Measurements from ENCODE around the gene ATG9A.

ATG9A gene

DNA sequence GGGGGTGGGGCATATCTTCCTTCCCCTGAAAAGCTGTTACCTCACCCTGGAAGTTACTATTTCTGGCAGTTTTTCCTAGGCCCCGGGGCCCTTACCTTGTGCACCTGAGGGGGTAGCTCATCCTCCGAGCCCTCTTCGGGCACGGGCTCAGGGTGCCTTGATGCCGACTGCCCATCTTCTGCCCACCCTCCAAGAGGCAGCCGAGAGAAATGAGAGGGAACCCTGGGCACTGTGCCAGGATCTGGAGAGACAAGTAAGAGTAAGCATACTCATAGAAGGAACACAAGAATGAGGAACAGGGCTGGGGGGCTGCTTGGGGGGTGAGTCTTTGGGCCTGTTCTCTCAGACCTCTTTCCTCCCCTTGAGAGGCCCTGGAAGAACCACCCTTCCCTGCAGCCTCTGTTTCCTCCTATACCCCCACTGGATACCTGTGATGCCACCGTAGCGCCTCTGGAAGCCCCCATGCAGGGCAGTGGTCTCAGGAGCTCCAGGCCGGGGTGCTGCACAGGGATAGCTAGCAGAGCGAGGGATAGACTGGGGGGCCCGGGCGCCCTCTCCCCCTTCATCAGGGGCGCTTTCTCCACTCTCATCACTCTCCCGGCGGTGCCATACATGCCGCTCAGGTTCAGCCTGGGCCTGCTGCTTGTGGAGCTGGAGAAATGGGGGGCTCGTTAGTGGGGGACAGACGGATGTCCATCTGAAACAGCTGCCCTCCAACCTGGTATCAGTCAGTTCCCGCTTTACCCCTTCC is 8.6 kb downstream of the ATG9A start:
- DNase-seq (ENCODE audit: low read depth) = no peak

DNA sequence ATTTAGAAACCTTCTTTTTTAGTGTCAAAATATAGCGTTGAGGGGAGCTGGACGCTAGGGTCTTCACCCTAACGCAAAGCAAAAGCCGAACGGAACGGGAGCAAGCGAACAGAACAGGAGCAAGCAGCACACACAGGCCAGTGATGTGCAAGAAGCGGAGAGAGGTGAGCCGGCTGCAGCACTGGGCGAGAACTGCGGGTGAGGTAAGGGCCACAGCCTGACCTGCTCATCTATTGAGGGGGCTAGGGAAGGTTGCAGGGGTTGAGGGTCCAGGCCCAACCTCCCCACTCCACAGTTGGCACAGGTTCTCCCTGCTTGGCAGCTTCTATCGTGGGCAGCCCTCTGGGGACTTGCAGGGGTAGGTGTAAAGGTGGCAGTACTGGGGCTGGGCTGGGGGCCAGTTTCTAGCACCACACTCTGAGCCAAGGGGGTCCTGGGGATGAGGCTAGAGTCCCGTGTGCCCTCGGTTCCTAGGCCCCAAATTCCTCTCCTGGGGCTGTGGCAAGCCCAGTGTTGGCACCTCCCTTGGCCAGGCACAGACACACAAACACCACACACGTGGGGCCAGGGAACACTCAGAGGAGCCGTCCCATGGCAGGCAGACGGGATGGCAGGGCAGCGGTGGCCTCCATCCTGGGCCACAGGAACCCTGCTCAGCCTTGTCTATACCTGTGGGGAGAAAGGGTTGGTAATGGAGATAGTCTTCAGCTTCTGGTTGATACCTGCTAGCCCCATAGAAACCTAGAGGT is 9.5 kb downstream of the ATG9A start:
- DNase-seq (ENCODE audit: low read depth) = no peak

DNA sequence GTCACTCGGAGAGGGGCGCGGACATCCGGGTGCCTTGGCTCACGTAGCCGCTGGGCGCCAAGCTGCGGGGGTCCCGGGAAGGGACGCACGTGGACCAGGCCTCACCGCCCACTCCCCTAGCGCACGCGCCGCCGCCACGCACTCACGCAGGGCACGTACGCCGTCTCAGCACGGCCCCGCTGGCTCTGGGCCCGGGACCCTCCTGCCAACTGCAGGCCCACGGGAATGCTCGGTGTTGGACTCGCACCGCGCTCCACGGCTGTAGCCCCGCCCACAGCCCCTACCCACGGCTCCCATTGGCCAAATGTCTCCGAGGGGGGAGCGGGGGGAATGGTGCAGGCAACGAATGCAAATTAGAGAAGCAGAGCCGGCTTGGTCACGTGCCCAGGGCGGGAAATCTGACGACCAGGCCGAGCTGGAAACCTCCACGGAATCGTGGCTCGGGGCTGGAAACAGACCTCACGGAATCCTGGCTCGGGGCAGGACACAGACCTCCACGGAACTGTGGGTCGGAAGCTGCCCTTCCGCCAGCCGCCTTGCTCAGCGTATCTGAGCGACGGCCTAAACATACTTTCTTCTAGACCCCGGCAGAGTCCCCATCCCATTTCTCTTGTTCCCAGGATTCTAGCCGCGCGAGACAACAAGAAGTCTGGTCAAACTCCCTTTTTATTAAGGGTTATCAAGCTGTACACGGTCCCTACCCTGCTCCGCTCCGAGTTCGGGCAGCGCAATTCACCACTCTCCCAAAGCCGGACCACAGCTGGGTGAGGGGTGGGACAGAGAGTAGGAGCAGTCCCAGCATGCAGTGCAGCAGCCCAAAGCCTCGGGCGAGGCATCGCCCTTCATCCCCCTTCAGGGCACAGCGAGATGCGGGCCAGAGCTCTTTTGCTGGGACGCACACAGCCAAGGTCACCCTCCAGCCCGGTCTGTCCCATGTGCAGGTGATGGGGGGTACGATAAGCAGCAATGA is 10.4 kb downstream of the ATG9A start, which contains the start of gene ABCB6:
TSS of gene ABCB6 (minus strand) at position 227 of the 970 bp plus-strand sequence. CDS start 285 bp downstream, outside the sequence.
- peak; percentile 95 for DNase-seq (ENCODE audit: low read depth)

DNA sequence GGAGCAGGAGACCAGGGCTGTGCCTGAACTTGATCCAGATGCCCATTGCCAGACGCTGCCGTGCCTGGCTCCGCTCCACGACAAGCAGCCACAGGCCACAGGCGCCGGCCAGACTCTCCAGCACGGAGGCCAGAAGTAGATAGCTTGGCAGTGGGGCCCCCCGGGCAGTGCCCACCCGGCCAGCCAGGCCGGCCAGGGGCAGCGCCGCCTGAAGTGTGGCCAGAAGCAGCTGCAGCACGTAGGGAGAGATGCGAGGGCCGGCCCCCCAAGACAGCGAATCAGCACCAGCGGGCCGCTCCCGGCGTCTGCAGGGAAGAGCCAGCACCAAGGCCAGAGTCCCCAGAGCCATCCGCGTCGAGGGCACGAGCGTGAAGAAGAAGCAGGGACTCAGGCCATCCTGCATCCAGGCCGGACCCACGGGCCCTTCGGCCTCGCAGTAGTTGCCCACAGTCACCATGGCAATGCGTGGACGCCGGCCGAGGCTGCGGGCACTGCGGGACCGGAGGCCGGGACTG is 11.2 kb downstream of the ATG9A start:
- peak; percentile 85 for DNase-seq (ENCODE audit: low read depth)

DNA sequence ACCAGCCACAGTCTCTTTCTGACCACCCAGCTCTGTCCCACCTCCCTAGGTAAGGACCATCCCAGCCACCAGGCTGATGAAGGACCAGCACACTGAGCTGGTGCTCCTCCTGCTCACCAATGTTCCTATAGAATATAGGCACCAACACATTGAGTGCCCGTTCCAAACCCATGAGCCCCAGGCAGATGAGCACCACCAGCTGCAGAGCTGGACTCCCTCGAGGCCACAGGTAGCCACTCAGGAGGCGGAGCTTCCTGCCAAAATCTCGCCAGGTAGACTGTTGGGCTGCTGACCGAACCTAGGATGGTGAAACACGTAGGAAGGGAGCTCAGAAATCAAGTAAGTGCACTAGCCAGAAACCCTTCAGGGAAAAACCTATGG is 12.9 kb downstream of the ATG9A start:
- DNase-seq (ENCODE audit: low read depth) = no peak

DNA sequence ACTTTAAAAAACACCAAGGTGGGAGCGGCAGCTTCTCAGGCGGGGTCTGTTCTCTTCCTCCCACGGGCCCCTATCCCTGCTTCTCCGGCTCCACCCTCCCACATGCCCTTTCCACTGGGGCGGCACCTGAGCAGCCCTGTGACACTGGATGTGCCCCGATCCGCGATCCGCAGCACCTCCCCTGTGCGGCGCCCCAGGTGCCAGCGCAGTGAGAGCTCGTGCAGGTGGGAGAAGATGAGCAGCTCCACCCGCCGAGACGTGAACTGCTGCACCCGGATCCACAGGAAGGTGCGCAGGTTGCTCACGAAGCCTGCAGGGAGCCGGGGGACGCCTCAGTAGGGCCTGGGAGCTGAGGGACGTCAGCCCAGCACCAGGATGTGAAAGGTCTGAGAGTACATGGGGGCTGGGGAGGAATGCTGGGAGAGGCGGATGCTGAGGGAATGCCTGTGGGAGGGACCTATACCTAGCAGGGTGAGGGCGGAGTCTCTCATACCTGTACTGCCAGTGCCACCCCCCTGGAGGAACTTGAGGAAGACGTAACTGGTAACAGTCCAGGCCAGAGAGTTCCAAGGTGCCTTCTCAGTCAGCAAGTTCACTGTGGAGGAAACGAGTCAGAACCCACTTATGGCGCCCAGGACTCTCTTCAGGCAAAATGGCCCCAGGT is 13.4 kb downstream of the ATG9A start:
- DNase-seq (ENCODE audit: low read depth) = no peak

DNA sequence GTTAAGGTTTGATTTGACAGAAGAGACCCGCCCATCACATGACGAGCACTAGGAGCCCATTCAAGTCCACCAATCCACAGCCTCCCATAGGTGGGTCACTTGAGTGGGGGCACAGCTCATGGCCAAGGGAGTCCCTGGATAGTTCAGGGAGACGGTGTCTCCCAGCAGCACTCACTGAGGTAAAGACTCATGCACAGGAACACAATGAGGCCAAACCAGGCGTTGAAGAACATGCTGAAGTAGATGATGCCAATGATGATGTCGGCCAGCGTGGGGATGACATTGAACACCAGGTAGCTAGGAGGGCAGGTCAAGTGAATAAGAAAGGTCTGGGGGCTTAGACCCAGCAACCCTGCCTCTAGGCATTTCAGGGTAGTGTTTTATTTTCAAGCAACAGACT is 14.7 kb downstream of the ATG9A start:
- DNase-seq (ENCODE audit: low read depth) = no peak

DNA sequence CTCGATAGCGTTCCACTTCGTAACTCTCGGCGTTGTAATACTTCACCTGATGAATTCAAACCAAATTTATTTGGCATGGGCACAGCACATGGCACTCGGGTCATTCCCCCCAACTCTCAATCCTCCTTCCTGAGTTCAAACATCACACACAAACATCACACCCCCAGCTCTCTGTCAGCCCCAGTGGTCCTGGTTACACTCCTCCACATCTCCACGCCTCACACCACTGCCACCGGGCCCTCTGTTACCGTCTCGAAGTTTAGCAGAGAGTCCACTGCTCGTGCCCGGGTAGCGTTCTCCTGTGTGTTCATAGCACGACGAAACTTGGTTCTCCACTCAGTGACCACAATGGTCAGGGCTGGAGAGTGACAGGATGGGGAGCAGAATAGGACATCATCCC is 15.3 kb downstream of the ATG9A start:
- DNase-seq (ENCODE audit: low read depth) = no peak

DNA sequence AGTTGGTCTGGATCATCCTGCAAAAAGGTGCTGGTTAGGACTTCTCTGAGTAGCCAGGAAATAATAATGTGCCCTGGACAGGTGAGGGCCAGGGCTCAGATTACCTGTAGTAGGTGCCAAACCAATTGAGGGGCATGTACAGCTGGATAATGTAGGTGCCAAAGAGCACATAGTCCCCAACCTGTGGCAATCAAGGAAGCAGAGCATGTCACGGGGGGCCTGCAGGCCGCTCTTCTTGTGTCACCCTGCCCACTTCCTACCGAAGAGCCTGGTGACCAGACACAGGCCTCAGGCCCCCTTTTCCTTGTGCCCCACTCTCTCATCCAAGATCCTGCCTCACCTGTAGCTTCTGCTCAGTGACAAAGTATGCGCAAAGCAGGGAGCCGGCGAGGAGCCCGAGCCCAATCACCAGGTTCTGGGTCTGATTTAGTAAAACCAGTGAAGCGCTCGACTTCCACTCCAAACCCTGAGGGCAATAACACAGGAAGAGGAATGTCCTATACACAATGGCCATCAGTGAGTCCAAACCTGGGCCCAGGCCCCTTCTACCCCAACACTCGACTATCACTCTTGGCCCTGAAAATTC is 15.9 kb downstream of the ATG9A start:
- no peak for DNase-seq (ENCODE audit: low read depth)

DNA sequence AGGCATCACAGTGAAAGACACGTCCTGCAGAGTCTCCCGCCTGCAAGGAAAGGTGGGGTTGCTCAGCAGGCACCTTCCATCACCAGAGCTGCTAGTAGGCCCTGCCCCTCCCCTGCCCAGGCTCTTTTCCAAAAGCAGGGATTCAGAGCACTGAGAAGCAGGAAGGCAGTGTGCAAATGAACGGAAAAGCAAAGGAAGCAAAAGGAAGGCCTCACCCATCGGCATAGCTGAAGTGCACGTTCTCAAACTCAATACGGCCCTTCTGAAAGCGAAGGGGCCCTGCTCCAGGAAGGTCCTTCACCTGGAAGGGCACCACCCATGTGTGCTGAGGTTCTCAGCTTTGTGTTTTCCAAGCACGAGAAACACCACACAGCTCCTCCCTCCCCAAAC is 16.4 kb downstream of the ATG9A start:
- DNase-seq (ENCODE audit: low read depth) = no peak

DNA sequence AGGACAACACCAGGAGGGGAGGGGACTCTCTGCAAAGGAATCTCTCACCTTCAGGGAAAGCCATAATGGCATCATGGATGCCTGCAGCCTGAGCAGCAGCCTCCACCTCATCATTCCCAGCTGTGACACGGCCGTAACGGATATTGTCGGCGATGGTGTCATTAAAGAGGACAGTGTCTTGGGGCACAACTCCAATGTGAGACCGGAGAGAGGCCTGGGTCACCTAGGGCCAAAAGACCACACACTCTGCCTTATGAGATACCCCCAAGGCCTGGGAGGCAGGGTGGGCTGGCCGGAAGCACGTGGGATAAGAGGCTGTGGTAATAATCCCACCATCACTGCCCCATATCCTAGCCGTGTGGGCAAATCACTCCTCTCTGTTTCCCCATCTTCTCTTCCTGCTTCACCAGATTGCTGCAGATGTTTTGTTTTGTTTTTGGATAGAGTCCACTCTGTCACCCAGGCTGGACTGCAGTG is 18.5 kb downstream of the ATG9A start:
- DNase-seq (ENCODE audit: low read depth) = no peak

DNA sequence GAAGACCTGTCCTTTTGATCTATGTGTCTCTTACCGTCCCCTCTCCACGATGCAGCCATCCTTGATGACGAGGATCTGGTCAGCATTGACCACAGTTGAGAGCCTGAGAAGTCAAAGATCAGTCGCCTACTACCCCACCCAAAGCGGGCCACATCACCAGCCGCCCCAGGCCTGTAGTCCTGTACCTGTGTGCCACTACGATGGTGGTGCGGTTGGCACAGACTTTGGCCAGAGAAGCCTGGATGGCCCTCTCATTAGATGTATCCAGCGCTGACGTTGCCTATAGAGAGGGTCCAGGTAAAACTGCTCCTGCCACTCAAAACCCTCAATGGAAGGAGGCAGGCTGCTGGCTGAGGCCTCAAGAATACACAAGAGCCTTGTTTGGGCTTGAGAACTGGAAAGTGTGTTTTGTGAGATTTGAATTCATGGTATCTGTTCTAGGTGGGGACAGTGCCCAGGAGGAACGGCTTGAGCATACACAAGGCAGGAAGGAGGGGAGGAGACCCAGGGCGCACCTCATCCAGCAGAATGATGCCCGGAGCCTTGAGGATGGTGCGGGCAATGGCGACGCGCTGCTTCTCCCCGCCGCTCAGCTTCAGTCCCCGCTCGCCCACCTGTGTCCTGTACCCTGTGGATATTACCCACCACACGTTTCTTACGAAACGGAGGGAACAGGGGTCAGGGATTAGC is 19.1 kb downstream of the ATG9A start:
- no peak for DNase-seq (ENCODE audit: low read depth)

DNA sequence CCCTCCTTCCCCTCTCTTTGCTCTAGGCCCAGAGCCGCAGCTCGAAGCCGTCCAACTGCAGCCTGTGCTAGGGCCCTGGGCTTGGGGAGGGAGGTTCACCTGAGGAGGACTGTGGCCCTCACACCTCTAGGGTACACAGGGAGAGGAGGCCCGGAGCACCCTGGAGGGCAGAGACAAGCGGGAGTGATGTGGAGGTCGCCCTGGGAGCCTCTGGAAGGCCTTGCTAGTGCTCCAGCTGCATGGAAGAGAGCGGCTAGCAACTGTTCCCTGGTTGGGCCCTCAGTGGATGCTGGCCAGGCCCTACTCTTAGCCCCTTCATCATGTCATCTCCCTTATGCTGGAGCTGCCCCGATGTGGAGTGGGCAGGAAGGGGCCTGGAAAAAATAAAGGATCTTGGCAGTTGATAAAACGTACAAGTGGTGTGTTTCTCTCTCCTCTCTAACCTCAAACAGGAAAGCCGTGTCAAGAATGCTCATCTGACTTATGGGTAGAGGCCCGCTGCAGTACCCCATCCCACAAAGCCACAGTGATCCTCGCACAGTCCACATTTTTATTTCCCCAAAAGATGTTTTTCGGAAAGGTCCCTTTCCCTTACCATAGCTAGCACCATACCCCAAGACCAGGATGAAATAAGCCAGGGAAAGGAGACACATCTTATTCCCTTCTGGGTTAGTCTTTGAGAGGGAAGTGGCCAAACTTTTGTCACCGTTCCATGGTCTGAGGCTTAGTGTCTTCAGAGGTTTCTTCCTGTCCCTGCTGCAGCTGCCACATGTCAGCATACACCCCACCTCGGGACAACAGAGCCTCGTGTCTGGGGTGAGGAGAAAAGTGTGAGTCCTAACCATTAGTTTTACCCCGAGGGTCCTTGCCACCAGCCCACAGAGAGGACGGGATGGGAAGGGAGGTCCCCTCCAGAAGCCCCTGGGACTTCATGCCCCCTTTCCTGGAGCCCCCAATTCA is 19.9 kb downstream of the ATG9A start:
- no peak for DNase-seq (ENCODE audit: low read depth)

DNA sequence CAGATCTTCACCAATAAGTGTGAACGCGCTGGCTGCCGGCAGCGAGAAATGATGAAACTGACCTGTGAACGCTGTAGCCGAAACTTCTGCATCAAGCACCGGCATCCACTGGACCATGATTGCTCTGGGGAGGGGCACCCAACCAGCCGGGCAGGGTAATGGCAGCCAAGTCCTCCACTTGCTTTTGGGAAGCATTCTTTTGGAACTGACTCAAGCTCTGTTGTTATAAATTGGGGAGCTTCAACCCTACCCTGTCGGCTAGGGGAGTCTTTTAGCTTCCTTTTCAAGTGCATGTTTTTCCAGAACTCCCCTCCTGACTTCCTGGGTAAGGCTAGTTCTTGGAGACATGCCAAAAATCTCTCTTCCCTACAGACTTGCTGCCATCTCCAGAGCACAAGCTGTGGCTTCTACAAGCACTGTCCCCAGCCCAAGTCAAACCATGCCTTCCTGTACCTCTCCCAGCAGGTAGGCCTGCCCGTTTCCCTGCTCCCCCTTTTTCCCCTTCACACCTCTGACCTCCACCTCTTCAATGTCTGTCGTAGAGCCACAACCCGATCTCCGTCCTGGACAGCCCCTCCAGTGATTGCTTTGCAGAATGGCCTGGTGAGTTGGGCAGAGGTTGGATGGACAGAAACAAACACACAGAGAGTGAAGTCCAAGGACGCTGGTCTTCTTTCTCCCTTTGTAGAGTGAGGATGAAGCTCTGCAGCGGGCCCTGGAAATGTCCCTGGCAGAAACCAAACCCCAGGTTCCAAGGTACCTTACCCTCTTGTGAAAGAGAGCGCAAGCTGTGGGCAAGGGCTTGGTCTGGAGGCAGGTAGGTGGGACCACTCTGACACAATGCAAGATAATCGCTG is 21.3 kb downstream of the ATG9A start:
- peak; percentile 66 for DNase-seq (ENCODE audit: low read depth)

DNA sequence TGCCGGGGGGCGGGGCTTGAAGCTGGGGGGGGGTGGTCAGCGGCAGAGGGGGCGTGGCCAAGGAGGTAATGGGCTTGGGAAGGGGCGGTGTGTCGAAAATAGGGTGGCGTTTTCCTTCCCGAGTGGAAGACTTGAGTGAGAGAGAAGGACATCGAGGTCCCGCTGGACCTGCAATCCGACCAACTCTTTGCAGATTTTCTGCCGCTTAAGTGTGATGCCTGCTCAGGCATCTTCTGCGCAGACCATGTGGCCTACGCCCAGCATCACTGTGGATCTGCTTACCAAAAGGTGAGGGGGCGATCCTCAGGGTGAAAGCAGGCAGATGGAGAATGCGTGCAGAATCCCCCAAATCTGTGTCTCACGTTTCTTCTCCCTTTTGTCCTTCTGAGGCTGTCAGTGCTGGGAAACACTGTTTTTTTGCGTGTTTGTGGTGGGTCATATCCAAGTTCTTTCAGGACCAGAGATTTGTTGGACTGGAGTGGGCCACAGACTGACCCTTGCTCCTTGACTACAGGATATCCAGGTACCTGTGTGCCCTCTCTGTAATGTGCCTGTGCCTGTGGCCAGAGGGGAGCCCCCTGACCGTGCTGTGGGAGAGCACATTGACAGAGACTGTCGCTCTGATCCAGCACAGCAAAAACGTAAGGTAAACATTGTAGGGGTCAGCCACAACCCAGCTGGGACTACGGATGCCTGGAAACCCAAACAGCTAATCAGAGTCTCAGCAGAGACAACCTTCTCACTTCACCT is 22.1 kb downstream of the ATG9A start:
- no peak for DNase-seq (ENCODE audit: low read depth)

DNA sequence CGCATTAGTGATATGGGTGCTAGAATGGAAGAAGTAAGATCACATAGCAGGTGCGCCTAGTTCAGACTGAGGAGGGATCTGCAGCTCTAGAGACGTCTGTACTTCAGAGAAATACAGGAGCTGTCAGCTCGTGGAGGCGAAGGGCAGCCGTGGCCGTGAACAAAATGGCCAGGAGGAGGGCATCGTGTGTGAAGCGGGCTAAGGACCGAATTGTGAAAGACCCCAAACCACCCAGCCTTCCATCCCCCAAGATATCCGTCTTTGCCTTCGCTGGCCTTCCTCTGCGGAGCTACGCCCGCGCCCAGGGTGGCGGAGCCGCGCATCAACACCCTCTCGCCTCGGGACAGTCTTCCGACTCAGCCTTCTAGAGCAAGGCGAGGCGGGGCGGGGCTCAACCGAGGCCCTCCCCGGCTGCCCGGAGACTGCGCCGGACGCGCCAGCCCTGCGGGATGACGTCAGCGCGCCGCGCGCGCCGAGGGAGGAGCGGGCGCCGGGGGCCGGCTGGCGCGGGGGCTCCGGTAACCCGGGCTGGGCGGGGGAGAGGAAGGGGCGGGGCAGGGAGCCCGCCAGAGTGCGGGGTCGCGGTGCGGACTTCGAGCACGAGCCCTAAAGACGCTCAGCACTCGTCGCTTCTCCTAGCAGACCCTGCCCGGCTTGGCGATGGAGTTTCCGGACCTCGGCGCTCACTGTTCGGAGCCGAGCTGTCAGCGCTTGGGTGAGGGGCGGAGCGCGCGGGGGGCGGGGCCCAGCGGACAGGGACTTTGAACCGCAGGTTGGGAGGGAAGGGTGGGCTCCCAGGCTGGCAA is 22.9 kb downstream of the ATG9A start, which contains the start of gene ZFAND2B:
TSS of gene ZFAND2B (plus strand) at position 455 of the 806 bp plus-strand sequence. CDS start at position 661, 206 bp downstream.
- DNase-seq (ENCODE audit: low read depth) = peak; percentile 93

DNA sequence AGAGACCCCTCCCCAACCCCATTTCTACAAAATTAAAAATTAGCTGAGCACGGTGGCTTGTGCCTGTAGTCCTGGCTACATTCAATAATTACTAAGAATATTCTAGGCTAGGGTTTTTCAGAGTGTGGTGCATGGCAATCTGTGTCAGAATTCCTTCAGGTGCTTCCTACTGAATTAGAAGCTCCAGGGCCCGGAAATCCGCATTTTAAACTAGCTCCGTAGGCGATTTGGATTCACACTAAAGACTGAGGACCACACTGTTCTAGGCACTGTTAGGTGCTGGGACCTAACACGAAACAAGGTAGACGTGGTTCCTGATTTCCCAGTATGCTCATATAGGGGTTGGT is 23.5 kb downstream of the ATG9A start:
- DNase-seq (ENCODE audit: low read depth) = no peak

Data from EH (cell line).